ENCODE data around the gene NXPH4.

NXPH4 gene

GRCh38 chr12:57190037-57190436 lies 26.6 kb upstream of the NXPH4 start:
- no peak for DNase-seq (ENCODE audit: low read depth)
- TF ChIP-seq CTCF (IDR thresholded peaks at IDR 0.05; ENCODE audit: control insufficient read depth, extremely low read depth, insufficient read depth), result no peak
- no peak overlapping the region for H3K4me3 ChIP-seq (ENCODE audit: low read depth, low read length)

- TF ChIP-seq CTCF (IDR thresholded peaks at IDR 0.05; ENCODE audit: control insufficient read depth, extremely low read depth, insufficient read depth), result no peak
- DNase-seq (ENCODE audit: low read depth), result no peak
- H3K4me3 ChIP-seq (ENCODE audit: low read depth, low read length), result no peak overlapping the region
Observed at GRCh38 chr12:57190821-57191220, 25.8 kb upstream of the NXPH4 start.

GRCh38 chr12:57191410-57191809 lies 25.2 kb upstream of the NXPH4 start:
- no peak overlapping the region for H3K4me3 ChIP-seq (ENCODE audit: low read depth, low read length)
- no peak for TF ChIP-seq CTCF (IDR thresholded peaks at IDR 0.05; ENCODE audit: control insufficient read depth, extremely low read depth, insufficient read depth)
- DNase-seq (ENCODE audit: low read depth), result no peak

GRCh38 chr12:57192920-57193319 lies 23.7 kb upstream of the NXPH4 start:
- DNase-seq (ENCODE audit: low read depth), result no peak
- no peak overlapping the region for H3K4me3 ChIP-seq (ENCODE audit: low read depth, low read length)
- no peak for TF ChIP-seq CTCF (IDR thresholded peaks at IDR 0.05; ENCODE audit: control insufficient read depth, extremely low read depth, insufficient read depth)

GRCh38 chr12:57193706-57194245 lies 22.8 kb upstream of the NXPH4 start:
- H3K4me3 ChIP-seq (ENCODE audit: low read depth, low read length), result no peak overlapping the region
- no peak for DNase-seq (ENCODE audit: low read depth)
- TF ChIP-seq CTCF (IDR thresholded peaks at IDR 0.05; ENCODE audit: control insufficient read depth, extremely low read depth, insufficient read depth), result no peak

- no peak for TF ChIP-seq CTCF (IDR thresholded peaks at IDR 0.05; ENCODE audit: control insufficient read depth, extremely low read depth, insufficient read depth)
- DNase-seq (ENCODE audit: low read depth), result no peak
- no peak overlapping the region for H3K4me3 ChIP-seq (ENCODE audit: low read depth, low read length)
Observed at GRCh38 chr12:57194253-57194652, 22.3 kb upstream of the NXPH4 start.

- DNase-seq (ENCODE audit: low read depth), result no peak
- TF ChIP-seq CTCF (IDR thresholded peaks at IDR 0.05; ENCODE audit: control insufficient read depth, extremely low read depth, insufficient read depth), result no peak
- no peak overlapping the region for H3K4me3 ChIP-seq (ENCODE audit: low read depth, low read length)
Observed at GRCh38 chr12:57195186-57195585, 21.4 kb upstream of the NXPH4 start.

Data from LNCaP clone FGC (cell line).